HG03575 (cell line): ENCODE measurements around the gene TTC39A.

Experiments
- ATAC-seq: cut with Tn5 transposase; IDR thresholded peaks from one replicate; pipeline ENCODE4 v1.9.1; 2021; ENCODE audit not compliant: unreplicated experiment, insufficient number of reproducible peaks, low FRiP score; ENCODE audit errors: extremely low read depth

Gene TTC39A

DNA sequence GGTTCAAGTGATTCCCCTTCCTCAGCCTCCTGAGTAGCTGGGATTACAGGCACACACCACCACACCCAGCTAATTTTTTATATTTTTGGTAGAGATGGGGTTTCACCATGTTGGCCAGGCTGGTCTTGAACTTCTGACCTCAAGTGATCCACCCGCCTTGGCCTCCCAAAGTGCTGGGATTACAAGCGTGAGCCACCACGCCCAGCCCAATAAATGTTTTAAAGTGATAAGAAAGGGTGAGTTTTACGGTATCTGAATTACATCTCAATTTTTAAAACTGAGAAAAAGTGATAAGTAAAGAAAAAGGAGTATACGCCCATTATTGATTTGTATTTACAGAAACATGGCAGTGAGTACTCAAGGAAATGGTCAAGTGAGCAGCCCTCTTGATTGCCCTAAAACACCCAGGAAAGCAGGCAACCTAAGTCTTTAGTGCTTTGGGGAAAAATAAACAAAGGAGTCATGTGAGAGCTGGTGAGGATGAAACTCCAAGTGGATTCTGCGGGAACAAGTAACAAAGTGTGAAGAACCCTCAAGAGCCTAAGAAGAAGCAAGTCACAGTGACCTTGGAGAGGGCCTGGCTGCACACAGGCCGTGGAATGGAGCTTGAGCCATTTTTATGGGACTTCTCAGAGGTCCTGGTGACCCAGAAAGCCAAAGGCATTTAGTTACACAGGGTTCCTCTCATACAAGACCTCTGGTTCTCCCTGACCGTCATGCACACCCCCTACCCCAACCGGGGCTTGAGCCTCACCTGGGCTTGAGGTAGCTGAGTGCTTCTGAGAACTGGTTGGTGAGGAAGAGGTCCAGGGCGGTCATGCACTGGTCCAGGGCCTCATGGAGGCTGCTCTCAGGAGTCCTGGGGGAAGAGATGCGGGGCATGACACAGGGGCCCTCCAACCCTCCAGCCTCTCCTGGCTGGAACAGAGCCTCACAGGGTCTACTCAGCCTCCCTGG lies 9.1 kb downstream of the TTC39A start:
- no peak for ATAC-seq

DNA sequence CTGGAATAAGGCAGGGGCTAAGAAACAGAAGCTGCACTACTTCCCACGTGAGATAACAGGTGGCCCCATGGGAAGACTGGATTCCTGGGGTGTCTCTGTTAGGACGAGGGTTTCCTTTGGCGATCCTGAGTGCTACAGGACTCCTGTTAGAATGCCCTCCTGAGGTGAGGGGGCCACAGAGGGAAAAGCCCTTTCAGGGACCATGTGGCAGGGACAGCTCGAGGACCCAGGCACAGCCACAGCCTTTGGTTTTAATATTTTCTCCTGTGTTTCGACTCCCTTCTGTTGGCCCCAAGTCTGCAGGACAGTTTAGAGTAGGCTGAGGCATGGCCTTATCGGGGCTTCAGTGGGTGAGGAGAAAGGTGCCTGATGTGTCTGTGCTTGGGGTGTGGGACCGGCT lies 12.6 kb downstream of the TTC39A start:
- ATAC-seq = no peak

GRCh38 chr1:51316846-51317120 lies 13.6 kb downstream of the TTC39A start:
- ATAC-seq = no peak

GRCh38 chr1:51316113-51316845 lies 14.1 kb downstream of the TTC39A start:
- ATAC-seq = no peak

GRCh38 chr1:51314974-51315373 lies 15.4 kb downstream of the TTC39A start:
- ATAC-seq = no peak

- no peak for ATAC-seq
Measured at GRCh38 chr1:51313961-51314777, 16.2 kb downstream of the TTC39A start.

DNA sequence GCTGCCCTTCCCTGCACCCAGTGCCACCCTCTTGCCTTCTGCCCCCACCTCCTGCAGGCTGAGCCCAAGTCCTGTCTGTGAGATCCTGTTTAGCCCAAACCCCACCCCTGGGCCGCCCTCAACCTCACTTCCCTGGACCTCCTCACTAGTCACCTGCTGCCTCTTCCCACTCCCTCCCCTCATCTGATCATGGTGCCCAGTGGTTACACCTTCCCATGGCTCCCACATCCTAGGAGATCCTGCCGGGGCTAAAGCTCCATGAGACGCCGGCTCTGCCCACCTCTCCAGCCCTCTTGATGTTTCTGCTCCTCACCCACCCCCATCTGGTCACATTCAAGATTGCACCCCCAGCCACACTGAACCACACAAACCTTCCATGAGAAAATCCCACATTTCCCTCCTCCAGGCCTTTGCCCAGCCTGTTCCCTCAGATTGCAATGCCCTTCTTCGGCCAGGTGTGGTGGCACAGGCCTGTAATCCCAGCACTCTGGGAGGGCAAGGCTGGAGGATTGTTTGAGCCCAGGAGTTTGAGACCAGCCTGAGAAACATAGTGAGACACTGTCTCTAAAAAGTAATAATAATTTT lies 17.0 kb downstream of the TTC39A start:
- no peak for ATAC-seq

GRCh38 chr1:51312718-51313117 lies 17.6 kb downstream of the TTC39A start:
- ATAC-seq = no peak

GRCh38 chr1:51311826-51312225 lies 18.5 kb downstream of the TTC39A start:
- ATAC-seq = no peak

DNA sequence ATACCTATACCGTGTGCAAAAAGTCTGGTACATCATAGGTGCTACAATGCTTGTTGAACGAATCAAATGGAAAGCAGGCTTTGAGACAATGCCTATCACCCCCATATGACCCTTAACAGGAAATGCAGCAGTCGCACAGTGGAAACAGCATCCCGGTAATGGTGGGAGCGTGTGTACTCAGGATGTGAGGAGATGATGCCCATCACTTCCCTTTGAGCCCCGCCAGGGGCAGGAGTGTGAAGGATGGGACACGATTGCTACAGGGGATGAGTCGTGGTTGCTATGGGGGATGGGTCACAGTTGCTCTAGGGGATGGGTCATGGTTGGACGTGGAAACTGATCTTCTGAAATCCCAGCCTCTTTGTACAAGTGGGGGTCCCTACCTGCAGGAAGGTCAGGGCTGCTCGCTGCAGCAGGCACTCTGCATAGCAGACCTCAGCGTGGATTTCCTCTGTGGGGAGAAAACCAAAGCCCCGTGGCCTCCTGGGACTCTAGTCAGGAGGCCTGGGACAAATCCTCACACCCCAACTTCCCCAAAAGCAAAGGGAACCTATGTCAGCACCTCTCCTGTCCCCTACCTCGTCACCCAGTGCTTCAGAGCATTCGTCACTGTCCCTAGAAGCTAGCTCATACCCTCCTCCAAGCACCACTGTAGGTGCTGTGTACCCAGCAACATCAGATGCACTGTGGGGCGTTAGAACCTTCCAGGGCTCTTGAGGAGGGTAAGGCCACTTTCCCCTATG lies 19.3 kb downstream of the TTC39A start:
- ATAC-seq = no peak

DNA sequence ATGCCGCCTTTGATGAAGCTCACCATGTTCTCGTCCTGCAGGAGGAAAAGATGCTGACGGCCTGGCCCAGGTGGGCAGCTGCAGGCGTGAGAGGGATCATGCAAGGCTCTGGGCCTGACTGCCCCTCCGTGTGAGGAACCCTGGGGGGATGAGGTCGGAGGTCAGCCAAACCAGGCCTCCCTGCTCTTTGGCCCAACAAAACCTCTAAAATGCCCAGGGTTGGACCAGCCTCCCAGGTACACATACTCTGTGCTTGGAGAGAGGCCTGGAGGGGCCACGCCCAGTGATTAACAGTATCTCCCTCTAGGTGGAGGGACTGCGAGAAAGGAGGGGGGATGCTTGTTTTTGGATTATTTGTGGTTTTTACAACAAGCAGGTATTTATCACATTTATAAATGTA lies 21.1 kb downstream of the TTC39A start:
- ATAC-seq = no peak

DNA sequence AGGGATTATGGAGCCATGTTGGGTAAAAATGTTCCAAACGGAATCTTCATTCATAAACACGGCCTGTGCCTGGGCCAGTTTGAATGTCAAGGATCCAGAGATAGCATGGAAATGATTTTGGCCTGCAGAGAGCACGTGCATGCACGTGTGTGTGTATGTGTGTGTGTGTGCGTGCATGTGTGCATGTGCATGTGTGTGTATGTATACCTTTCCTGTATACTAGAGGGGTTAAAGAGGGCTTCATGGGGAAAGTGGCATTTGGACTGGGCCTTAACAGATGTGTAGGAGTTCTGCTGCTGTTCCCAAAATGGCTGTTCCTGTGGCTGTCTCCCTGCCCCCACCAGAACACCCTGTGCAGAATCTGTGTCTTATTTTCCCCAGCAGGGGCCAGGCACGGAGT lies 21.7 kb downstream of the TTC39A start:
- no peak for ATAC-seq

DNA sequence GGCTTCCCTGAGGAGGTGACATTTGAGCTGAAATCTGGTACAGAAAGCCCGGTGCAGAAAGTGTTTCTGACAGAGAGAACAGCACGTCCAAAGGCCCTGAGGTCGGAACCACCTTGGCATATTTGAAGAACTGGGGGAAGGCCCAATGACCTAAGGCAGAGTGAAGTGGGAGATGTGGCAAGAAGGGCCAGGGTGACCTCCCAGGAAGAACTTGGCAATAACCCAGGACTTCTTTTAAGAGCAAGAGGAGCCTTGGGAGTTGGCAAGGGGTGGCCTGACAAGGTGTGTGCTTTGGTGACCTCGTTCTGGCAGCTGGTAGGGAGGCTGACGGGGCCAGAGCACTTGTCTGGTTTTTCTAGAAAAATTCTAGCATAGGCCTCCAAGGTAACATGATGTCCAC lies 23.4 kb downstream of the TTC39A start:
- ATAC-seq = no peak

- no peak for ATAC-seq
Measured at GRCh38 chr1:51305371-51305823, 25.0 kb downstream of the TTC39A start.

DNA sequence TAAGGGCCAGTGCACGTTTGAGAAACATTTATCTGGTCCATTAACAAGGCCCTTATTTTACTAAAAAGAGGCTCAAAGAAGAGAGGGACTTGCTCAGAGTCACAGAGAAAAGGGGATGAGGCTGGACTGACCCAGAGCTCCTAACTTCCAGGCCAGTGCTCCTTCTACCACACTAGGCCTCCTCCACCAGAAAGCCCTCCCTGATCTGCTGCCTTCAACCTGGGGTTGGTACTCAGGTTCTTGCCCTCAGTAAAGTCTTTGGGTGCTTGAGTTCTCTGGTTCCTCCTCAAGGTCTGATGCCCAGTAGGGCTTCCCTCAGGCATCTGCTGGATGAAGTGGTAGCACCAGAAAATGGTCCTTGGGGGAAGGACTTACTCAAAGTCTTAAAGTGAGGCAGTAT lies 26.0 kb downstream of the TTC39A start:
- no peak for ATAC-seq

GRCh38 chr1:51303751-51304251 lies 26.6 kb downstream of the TTC39A start:
- no peak for ATAC-seq

DNA sequence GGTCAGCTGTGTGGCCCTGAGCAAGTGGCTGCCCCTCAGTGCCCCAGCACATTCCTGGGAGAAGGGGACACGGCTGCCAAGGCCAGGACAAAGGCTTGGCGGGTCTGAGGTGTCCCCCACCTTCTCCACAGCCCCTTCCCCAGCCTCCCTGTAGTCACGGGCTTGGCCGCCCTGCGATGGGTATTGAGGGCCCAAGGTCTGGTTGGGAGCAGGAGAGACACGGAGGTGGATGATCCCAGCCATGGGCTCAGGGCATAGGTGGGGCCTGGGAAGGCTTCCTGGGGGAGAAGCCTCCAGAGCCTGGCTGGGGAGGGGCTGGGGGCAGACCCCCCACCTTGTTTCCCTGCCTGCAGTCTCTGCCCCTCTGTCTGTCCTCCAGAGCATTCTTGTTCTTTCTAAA lies 27.0 kb downstream of the TTC39A start:
- no peak for ATAC-seq

DNA sequence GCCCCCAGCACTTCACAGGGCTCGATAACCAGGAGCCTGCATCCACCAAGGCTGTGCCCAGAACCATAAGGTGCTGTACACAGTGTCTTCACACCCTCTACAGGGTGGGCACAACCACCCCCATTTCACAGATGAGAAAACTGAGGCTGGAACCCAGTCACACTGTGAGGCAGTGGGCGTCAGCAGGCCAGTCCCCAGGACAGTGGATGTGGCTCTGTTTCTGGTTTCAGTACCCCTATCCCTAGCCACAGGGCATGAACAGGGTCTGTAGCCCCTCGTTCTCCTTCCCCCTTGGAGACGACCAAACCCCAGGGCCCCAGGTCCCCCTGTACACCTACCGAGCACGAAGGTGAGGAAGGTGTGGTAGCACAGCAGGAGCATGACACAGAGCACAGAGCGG lies 27.6 kb downstream of the TTC39A start:
- ATAC-seq = no peak
